ENCODE data around the gene CCR7. TPM values are rescaled to one million over a fixed set of nuclear protein-coding genes. Genes with fewer than 3 reads are reported as not detected.

CCR7 gene
- total RNA-seq: 0.76 TPM

GRCh38 chr17:40564883-40565768 is at the start of gene CCR7:
TSS of gene CCR7 (minus strand) at chr17:40565472. CDS start at chr17:40565409, 63 bp downstream.

Other genes with a start within 250 kb of the CCR7 start
- 0.88 TPM for gene GJD3, start 200.7 kb downstream of the CCR7 start, total RNA-seq
- gene TOP2A, start 147.6 kb downstream of the CCR7 start, total RNA-seq: 46.1 TPM
- gene IGFBP4, start 122.0 kb downstream of the CCR7 start, total RNA-seq: 198 TPM
- 0.35 TPM for gene TNS4, start 63.8 kb downstream of the CCR7 start, total RNA-seq
- gene SMARCE1, start 82.3 kb upstream of the CCR7 start, total RNA-seq: 103 TPM
- not detected for gene KRT222, start 99.7 kb upstream of the CCR7 start, total RNA-seq
- gene KRT24, start 138.3 kb upstream of the CCR7 start, total RNA-seq: not detected
- gene KRT25, start 189.9 kb upstream of the CCR7 start, total RNA-seq: not detected
- gene KRT26, start 206.7 kb upstream of the CCR7 start, total RNA-seq: not detected
- not detected for gene KRT27, start 217.1 kb upstream of the CCR7 start, total RNA-seq
- not detected for gene KRT28, start 234.5 kb upstream of the CCR7 start, total RNA-seq